NCI-H1417 (cell line): ENCODE measurements around the gene TFPI.
"Not testable (repeated sequence)": the region's sequence is repeated elsewhere in the genome, so short reads cannot be mapped to it uniquely, and the experiment has no call there.

Experiments
- DNase-seq, 3 experiments: peaks; one replicate each; lab custom pipeline; 2025; lab: John Stamatoyannopoulos, UW

The TFPI gene

DNA sequence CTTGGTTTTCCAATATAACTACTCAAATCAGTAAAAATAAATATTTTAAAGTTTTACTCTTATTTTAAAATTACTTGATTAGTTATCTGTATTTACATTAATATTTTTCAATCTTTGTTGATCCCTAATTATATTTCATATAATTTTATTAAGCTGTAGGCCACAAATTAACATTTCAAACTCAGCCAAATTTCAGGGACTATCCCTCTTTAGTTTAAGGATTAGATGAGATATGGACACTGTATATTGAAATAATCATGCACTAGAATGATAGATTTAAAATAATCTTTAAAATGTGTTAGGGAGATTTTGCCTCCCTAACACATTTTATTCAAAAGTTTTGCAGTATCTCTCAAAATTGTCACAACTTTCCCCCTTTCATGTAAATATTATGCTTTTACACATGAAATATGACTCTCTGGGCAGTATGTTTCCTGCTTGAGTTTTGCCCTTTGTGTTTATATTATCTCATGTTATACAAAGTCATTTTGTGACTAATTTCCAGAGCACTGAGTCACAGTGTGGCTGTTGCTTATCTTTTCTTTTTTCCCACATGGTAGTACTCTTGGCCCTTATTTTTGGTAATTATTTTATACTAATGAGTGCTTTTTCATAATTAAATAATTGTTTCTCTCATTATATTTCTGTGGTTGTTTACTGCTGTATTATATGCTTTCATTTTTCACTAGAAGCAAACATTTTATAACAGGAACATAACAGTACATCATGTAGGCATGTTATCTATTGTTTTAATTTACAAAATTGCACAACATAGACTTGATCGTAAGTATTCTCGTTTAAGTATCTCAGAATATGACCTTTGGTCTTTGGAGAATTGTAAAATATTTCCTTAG, 1.2 kb downstream of the TFPI start:
- DNase-seq, result no peak

DNA sequence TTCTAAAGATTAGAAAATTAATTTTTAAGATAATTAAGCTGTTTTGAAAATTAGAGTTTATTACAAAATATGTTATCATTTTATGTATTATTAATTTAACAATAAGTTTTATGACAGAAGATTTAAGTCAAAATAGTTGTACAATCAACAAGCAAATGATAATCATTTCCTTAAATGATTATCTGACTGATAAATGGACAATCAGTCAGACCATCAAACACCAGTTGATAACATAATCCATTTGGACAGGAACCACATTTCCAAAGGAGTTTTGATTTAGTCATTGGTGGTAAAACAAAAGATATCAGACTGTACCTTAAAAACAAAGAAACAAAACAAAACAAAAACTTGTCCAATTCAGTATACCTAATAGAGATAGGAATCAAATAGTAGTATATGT, 1.9 kb downstream of the TFPI start:
- DNase-seq, result no peak

DNA sequence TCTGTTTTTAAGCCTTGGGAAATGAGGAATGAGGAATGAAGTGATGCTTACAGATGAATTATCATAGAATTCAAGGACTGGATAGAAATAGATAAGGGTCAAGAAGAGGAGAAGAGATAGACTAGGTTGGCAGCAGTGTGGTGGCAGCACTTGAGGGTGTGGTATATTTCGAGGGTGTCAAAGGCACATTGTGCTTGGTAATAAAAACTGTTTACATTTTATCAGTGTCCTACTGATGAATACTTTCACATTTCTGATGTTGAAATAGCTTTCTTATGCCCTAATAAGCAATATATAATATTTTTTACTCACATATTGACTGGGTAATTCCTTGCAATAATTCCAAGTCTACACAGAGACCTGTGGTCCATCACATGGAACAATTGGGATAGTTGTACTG, 3.4 kb downstream of the TFPI start:
- DNase-seq, result no peak

DNA sequence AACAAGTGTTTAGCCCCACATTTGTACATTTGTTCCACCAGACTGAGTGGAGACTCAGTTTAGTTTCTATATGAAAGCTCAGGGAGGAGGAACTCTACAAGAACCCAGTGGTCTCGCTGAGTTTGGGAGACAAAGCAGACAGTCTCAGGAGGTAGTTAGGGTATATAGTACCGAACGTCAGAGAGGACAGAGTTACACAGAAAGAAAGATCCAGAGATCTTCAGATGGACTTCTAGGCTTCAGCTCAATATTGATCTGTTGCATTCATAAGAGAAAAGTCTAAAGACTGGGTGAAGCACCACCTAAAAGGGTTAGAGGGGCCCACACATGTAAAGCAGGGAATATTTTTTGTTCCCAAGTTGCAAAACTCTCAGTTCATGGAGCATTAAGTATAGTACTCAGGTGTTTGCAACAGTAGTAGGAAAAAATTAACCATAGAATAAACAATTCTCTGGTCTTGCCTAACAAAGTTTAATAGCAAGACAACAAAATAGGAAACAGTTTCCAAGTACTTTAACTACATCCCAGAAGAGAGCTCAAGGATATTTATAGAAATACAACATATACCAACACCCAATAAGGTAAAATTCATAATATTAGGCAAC, 4.2 kb downstream of the TFPI start:
- DNase-seq, result no peak

DNA sequence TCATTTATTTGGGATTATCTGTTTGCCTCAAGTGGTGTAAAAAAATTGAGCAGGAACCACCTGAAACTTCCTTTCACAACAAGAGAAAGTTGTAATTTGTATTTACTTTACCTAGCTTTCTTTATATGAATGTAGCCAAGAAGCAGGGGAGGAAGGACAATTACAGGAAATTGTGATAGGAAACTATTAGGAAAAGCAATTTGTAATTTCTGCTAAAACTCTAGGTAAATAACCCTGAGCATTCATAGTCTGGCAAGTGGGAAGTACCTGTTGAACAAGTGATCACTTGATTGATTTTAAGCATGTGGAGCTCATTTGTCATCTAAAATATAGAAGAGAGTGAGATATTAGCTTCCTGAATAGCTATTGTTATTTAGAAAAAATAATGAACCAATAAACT, 5.0 kb downstream of the TFPI start:
- DNase-seq, result peak in 1 of 3 experiments; percentile 35

DNA sequence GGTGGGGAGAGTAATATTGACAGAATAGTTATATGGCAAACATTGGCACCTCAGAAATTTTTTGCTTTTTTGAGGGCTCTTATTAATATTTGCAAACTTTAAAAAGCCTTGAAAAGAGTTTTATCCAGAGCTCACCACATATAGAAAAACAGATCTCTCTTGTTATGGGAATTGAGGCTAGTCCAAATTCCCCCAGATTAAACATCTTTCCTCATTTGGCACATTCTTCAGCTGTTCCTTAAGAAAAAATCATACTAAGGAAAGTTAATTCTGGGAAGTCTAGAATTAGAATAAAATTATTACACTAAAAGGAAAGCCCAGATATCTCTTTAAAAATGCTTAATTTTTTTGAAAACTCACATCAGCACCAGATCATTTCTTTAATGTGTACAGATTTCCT, 5.6 kb downstream of the TFPI start:
- no peak for DNase-seq

DNA sequence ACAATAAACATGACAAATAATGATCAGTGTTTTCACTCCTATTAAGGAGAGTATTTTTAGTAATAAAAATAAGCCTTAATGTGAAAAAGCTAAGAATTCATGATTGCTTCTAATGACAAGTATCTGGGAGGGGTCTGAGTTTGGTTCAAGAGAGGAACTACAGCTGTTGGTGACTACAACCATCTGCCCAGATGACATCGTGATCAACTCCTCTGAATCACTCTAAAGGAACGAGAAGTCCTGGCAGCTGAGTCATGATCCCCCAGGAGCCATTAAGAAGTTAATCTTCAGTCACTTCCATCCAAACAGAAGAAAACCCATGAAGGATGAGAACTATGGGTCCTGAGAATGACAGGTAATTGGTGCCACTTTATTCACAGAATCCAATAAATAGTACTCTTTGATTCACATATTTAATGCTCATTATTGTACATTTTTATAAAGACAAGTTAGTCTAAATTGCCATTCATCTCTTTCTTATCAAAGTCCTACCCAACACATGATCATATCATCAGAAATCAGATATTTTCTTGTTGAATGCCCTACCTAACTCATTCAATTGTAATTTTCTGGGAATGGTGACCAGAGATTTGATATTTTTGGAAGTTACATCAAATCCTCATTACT, 6.8 kb downstream of the TFPI start:
- DNase-seq, result no peak

DNA sequence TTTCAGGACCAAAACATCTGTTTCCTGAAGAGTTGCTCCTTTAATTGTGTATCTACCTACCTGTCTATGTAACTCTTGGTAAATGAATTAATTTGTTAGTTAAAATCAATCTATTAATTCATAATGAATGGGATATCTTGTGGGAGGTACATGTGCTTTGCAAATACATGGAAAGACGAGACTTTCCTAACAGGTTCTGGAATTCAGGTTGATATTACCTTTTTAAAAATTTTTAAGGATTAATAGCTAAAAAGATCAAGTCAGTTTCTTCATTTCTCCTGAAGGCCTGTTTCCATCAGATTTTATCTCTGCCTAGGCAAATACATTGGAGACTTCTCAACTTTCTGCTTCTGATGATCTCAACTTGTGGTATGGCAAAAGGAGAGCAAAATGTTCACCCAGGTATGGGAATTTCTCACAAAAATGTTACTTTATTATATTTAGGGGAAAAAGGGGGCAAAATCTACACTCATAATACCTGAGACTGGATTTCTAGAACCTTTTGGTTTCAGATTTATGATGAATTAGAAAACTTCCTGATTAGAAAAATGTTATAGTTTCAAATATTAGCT, 7.4 kb downstream of the TFPI start:
- DNase-seq, result no peak

DNA sequence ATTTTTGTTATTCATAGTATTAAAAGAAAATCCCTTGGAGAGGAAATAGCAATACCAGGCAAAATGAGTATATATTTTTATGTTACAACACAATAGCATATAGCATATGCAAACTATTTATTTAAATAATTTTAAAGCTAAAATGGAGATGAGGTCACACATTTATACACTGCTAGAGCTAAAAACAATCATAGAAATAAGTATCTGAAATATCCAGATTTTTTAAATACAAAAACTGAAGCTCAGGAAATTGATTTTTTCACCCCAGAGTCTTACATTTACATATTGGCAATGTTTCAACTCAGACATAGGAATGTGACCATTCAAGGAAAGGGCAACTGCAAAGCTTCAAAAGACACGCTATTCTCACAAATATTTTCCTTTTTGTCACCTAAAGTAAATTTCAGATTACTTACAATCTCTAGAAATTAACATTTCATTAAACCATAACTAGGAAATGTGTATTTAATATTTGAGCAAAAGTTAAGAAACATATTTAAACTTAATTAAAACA, 8.9 kb downstream of the TFPI start:
- DNase-seq, result no peak

DNA sequence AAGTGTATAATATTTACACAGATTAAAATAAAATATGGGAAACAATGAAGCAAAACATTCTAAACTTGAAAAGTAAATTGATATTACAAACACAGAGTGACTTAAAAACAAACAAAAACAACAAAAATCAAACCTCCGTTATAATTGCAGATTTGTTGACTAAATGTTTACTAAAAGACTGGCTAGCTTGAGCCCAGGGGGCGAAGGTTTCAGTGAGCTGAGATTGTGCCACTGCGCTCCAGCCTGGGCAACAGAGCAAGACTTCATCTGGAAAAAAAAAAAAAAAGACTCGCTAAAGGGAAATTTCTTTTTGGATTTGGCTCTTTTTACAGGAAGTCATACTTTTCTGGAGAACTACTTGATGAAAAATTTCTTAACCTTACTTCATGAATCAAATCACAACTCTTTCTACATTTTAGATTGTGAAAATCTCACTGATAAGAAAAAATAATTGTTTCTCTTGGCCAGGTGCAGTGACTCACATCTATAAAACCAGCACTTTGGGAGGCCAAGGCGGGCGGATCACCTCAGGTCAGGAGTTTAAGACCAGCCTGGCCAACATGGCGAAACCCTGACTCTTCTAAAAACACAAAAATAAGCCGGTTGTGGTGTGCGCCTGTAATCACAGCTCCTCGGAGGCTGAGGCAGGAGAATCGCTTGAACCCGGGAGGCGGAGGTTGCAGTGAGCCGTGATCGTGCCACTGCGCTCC, 9.7 kb downstream of the TFPI start:
- DNase-seq, result no peak

DNA sequence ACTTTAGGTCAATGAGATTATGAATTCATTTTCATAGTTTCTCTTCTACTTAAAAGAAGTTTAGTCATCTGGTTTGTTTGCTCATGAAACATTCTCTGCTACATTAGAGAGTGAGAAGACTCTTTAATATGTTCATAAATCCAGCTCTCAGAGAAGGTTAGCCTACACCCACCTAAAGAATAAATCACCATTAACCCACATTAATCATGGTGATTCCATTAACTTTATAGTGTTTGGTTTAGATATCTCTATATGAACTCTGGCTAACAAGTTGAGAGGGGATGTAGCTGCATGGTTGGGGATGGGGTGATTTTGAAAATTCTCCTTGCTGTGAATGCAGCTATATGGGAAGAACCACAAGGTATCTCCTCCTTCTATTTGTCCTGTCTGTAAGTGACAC, 10.7 kb downstream of the TFPI start:
- no peak for DNase-seq

DNA sequence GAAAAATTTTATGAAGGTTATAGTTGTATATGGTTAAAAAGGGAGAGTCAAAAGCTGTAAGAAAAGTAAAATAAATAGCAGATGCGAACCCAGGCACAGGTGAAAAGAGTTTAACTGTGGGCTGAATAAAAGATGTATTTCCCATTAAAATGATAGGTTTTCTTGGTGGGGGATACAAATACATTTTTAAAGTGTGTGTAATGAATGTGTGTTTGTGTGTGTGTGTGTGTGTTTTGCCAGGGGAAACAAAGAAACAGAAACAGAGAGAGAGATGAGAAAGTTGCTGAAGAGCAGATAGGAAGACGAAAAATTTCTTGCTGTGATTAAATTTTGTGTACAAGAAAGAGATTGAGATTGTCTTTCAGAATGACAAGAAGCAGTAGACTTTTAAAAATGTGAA, 12.1 kb downstream of the TFPI start:
- DNase-seq, result no peak

DNA sequence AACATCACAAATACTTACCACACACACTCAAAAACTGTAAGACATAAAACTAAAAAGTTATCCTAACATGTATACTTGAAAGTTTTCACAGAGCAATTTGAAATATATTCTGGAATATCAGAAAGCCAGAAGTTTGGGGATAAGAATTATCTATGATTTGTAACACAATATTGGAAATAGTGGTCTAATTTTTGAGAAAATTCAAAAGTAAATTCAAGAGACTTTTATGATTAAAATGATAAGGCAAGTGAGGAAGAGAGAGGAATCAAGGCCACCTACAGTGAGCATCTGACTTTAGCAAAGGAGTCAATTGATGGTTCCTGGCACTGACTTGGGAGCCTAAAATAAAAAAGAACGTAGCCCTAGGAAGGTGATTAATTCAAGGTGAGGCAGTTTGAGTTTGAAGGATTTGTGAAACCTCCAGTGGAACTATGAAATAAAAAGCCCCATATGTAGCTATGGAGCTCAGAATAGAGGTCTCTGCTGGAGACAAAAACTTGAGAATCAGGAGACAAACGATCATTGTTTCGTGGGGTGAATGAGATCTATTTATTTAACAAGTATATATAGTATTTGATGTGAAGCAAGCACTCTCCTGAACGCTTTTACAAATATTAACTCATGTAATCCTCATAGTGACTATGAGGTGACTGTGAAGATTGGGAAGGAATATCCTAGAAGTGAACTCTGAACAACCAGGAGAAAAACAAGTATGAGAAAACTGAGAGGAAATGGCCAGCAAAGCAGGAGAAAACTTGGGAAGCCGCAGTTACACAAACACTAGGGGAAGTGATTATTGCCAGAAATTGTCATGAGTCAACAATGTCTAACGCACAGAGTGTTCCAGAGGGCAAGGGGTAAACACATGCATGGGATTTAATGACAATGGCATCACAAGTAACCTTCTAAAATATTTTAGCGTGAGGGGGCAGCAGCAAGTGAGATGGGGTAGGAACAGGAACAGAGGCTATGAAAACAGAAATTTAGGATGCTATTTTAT, 12.8 kb downstream of the TFPI start:
- DNase-seq, result no peak

DNA sequence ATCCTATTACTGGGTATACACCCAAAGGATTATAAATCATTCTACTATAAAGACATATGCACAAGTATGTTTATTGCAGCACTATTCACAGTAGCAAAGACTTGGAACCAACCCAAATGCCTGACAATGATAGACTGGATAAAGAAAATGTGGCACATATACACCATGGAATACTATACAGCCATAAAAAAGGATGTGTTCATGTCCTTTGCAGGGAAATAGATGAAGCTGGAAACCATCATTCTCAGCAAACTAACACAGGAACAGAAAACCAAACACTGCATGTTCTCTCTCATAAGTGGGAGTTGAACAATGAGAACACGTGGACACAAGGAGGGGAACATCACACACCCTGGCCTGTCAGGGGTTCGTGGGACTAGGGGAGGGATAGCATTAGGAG, 16.0 kb downstream of the TFPI start:
- DNase-seq, result not testable (repeated sequence)

DNA sequence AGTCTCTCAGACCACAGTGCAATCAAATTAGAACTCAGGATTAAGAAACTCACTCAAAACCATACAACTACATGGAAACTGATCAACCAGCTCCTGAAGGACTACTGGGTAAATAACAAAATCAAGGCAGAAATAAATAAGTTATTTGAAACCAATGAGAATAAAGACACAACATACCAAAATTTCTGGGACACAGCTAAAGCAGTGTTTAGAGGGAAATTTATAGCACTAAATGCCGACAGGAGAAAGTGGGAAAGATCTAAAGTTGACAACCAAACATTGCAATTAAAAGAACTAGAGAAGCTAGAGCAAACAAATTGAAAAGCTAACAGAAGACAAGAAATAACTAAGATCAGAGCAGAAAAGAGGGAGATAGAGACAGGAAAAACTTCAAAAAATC, 18.9 kb downstream of the TFPI start:
- DNase-seq, result not testable (repeated sequence)

DNA sequence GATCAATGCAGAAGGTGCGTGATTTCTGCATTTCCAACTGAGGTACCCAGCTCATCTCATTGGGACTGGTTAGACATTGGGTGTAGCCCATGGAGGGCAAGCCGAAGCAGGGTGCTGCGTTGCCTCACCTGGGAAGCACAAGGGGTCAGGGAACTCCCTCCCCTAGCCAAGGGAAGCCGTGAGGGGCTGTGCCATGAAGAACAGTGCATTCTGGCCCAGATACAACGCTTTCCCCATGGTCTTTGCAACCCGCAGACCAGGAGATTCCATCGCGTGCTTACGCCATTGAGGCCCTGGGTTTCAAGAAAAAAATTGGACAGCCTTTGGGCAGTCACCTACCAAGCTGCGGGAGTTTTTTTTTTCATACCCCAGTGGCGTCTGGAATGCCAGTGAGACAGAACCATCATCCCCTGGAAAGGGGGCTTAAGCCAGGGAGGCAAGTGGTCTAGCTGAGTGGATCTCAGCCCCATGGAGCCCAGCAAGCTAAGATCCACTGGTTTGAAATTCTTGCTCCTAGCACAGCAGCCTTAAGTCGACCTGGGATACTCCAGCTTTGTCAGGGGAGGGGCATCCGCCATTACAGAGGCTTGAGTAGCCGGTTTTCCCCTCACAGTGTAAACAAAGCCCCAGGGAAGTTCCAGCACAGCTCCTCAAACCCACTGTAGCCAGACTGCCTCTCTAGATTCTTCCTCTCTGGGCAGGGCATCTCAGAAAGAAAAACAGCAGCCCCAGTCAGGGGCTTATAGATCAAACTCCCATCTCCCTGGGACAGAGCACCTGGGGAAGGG, 21.7 kb downstream of the TFPI start:
- no peak for DNase-seq

DNA sequence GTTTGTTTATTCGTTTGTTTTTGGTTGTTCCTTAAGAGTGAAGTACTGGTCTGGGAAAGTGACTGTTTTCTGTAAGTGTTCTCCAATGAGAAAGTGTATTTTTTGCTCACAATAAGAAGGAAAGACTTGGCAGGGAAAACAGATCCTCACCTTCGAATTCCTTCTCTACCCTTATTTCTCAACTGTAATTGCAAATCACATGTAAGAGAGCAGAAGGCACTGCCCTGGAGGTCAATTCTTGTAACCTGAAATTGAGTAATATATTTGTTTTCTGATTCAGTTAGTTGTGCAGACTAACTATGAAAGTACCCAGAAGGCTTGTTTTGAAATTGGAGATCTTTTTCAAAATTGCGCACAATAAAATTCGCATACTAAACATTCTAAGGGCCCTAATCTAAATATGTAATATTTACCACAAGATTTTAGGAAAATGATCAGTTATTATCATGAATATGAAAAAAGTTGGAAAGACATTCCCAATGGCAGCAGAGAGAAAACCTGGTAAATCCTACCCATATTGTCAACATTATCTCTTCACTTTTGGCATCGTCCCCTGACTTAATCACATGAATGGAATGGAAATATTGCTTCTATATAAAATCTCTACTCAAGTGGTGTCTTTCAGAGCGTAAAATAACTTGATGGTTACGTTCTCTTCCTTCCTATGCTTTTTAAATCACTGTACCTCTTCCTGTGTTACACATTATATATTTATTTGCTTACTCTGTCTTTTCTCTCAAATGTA, 24.1 kb downstream of the TFPI start:
- no peak for DNase-seq

DNA sequence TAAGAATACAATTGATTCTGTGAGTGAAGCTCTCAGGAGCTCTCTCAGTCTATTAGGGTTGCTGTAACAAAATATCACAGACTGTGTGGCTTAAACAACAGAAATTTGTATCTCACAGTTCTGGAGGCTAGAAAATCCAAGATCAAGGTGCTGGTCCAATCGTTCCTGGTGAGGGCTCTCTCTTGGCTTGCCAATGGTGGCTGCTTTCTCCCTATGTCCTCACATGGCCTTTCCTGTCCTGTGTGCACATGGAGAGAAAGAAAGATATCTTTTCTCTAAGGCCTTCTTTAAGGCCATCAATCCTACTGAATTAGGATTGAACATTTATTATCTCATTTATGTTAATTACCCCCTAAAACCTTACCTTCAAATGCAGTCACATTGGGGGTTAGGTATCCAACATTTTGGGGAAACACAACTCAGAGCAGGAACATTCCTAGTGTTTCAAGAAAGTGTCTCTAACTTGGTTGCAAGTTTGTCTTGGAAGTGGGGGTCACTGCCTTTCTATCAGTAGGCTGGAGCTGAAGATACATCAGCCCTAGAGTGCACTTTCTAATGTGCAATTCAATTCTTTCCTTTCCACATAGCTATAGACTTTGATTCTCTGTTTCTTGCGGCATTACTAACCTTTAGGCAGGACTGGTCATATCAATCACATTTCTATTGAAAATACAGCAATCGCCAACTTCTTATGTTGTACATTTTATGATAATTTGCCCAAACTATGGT, 24.8 kb downstream of the TFPI start:
- no peak for DNase-seq

DNA sequence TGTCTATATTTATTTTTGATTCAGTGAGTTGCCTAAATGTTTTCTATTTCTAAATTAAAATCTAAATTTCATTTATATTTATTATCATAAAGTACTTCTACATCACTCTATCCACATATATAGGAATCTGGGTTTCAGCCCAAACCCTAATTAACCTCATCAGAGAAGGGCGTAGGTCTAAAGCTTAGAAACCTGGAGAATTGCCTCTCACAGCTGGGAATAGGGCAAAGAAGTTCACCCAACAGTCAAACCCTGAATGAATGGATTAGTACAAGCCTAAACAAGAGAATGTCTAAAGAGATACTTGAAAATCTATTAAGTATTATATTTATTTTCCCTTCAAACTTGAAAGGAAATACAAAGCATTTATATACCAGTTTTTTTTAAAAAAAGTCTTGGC, 26.2 kb downstream of the TFPI start:
- DNase-seq, result peak in 1 of 3 experiments; percentile 61
